SK-N-MC (cell line): ENCODE results near the gene SYT13.

Source experiments
- EZH2 ChIP-seq: fragments of 200-600 bp; sonication (generic); IDR thresholded peaks from one replicate; pipeline ENCODE4 v1.6.1; 2017; ENCODE audit warnings: antibody characterized with exemption
- FOXP2 ChIP-seq: optimal IDR thresholded peaks from 2 replicates; pipeline ENCODE3; 2011; ENCODE audit warnings: mild to moderate bottlenecking, moderate library complexity; ENCODE audit not compliant: insufficient read depth; ENCODE audit errors: extremely low read length, control extremely low read depth
- POLR2AphosphoS5 ChIP-seq: IDR thresholded peaks from 2 replicates; pipeline ENCODE4 v1.6.1; 2012; ENCODE audit warnings: mild to moderate bottlenecking, low read depth, low read length, borderline replicate concordance

DNA sequence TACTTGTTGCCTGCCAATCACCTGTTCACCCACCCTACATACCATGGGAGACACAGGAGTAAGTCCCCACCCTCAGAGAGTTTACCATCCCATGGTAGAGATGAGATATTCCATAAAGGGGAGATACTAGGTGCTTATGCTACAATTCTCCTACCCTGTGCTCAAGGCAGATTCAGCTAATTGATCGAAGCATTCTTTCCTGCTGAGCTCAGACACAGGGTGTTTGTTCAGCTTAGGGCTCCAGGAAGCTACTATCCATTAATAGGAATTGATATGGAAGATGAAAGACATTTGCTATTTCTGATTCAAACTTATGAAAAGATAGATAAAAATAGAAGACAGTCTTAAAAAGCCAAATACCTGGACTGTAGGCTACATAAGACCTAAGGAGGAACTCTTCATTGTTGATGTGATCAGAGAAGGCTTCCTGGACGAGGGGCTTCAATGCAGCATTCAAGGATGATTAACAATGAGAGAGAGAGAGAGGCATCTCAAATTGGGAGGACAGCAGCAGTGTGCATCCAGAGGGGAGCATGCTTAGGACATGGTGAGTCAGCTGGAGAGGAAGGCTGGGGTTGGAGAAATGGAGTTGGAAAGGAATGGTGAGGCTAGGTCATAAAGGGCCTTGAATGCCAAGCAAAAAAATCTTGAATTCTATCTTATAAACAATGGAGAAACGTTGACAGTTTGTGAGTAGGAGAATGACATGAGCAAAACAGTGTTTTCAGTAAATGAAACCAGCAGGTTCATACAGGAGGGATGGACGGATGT lies 15.0 kb downstream of the SYT13 start:
- TF ChIP-seq POLR2AphosphoS5 (no peak), EZH2 (no peak), FOXP2 (no peak)
